Parathyroid adenoma (tissue), 2 donors: ENCODE measurements around the gene SASH3.

Experiments
- H2AFZ ChIP-seq: fragments of 300-600 bp; sonication (generic); one replicate; pipeline ENCODE4 v1.7.0; 2017; ENCODE audit warnings: antibody characterized with exemption, mild to moderate bottlenecking
- H3K27ac ChIP-seq: fragments of 300-600 bp; sonication (generic); one replicate; pipeline ENCODE4 v1.7.0; 2017
- H3K27me3 ChIP-seq: fragments of 300-600 bp; sonication (generic); one replicate; pipeline ENCODE4 v1.7.0; 2017; ENCODE audit warnings: low read length; ENCODE audit not compliant: control insufficient read depth, insufficient read depth
- H3K36me3 ChIP-seq: fragments of 300-600 bp; sonication (generic); one replicate; pipeline ENCODE4 v1.7.0; 2017; ENCODE audit warnings: low read length; ENCODE audit not compliant: control insufficient read depth, insufficient read depth
- H3K4me1 ChIP-seq: fragments of 300-600 bp; sonication (generic); one replicate; pipeline ENCODE4 v1.7.0; 2017; ENCODE audit warnings: control low read depth
- H3K4me2 ChIP-seq: fragments of 300-600 bp; sonication (generic); one replicate; pipeline ENCODE4 v1.7.0; 2017; ENCODE audit warnings: low read length
- H3K4me3 ChIP-seq: fragments of 300-600 bp; sonication (generic); one replicate; pipeline ENCODE4 v1.7.0; 2017; ENCODE audit warnings: low read depth, low read length
- H3K79me2 ChIP-seq: fragments of 300-600 bp; sonication (generic); one replicate; pipeline ENCODE4 v1.7.0; 2017; ENCODE audit warnings: control low read depth
- H3K9ac ChIP-seq: fragments of 300-600 bp; sonication (generic); one replicate; pipeline ENCODE4 v1.7.0; 2017; ENCODE audit warnings: mild to moderate bottlenecking
- H3K9me3 ChIP-seq: fragments of 300-600 bp; sonication (generic); one replicate; pipeline ENCODE4 v1.7.0; 2017; ENCODE audit warnings: low read length; ENCODE audit not compliant: control insufficient read depth
- TF ChIP-seq, protein P1 (sequence below): fragments of 300-600 bp; sonication (generic); IDR thresholded peaks from one replicate; pipeline ENCODE4 v1.7.0; 2017; ENCODE audit warnings: antibody characterized with exemption, mild to moderate bottlenecking
- donor health status: primary hyperparathyroidism.

Gene SASH3

DNA sequence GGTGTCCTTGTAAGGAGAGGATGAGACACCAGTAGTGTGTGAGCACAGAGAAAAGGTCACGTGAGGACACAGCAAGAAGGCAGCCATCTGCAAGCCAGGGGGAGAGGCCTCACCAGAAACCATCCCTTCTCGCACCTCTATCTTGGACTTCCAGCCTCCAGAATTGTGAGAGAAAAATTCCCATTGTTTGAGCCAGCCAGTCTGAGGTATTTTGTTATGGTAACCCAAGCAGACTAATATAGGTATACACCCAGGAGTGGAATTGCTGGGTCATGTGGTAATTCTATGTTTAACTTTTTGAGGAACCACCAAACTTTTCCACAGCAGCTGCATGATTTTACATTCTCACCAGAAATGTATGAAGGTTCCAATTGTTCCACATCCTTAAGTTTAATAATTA lies 38.4 kb downstream of the SASH3 start:
- no peak overlapping the region for H3K27ac ChIP-seq
- no peak overlapping the region for H3K4me2 ChIP-seq
- no peaks in the 10 kb centered on the region for H3K27me3 ChIP-seq
- H3K9me3 ChIP-seq, result no peaks in the 10 kb centered on the region
- H3K4me1 ChIP-seq, result no peaks in the 10 kb centered on the region
- no peak overlapping the region for H3K9ac ChIP-seq
- TF ChIP-seq, protein P1, sequence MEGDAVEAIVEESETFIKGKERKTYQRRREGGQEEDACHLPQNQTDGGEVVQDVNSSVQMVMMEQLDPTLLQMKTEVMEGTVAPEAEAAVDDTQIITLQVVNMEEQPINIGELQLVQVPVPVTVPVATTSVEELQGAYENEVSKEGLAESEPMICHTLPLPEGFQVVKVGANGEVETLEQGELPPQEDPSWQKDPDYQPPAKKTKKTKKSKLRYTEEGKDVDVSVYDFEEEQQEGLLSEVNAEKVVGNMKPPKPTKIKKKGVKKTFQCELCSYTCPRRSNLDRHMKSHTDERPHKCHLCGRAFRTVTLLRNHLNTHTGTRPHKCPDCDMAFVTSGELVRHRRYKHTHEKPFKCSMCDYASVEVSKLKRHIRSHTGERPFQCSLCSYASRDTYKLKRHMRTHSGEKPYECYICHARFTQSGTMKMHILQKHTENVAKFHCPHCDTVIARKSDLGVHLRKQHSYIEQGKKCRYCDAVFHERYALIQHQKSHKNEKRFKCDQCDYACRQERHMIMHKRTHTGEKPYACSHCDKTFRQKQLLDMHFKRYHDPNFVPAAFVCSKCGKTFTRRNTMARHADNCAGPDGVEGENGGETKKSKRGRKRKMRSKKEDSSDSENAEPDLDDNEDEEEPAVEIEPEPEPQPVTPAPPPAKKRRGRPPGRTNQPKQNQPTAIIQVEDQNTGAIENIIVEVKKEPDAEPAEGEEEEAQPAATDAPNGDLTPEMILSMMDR, result no peak
- H2AFZ ChIP-seq, result no peak overlapping the region
- no peaks in the 10 kb centered on the region for H3K36me3 ChIP-seq
- no peak overlapping the region for H3K4me3 ChIP-seq
- H3K79me2 ChIP-seq, result no peaks in the 10 kb centered on the region

DNA sequence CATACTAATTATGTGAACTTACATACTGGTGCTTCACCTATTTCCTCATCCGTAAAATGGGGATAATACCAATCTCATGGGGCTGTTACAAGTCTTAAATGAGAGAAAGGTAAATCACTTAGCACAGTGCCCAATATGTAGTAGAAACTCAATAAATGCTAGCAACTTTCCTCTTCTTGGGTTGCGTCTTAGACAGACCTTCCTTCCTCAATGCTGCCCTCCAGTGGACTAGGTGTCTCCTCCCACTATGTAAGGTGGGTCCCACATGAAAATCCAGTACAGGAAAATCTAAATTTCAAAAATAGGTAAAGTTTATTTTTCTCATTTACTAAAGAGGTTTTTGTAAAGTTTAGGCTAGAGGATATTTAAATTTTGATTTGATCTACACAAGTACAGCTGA lies 43.4 kb downstream of the SASH3 start:
- no peaks in the 10 kb centered on the region for H3K36me3 ChIP-seq
- TF ChIP-seq, protein P1, result peak; percentile 45
- no peak overlapping the region for H3K9ac ChIP-seq
- no peak overlapping the region for H3K27ac ChIP-seq
- peaks cover 2% of the 10 kb centered on the region for H3K4me1 ChIP-seq
- no peak overlapping the region for H3K4me3 ChIP-seq
- no peak overlapping the region for H3K4me2 ChIP-seq
- H3K27me3 ChIP-seq, result no peaks in the 10 kb centered on the region
- H3K9me3 ChIP-seq, result no peaks in the 10 kb centered on the region
- H2AFZ ChIP-seq, result no peak overlapping the region
- H3K79me2 ChIP-seq, result no peaks in the 10 kb centered on the region

DNA sequence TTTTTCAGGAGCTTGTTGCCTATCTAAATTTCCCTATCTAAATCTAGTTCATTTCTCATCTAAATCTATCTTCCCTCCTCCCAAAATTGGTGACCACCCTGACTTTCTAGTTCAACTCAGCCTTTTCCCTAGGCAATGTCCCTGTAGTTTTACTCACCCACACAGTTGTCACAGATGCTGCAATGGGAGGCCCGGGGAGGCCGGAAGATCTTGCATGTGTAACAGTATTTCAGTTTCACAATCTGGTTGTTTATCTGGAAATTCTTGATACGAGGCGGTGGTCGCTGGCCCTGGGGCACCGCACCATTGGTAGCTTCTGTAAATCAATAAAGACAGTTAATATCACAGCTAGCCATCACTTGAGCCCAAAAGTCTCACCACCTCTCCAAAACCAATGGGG lies 43.8 kb downstream of the SASH3 start:
- Histone ChIP-seq H3K9me3 (no peaks in the 10 kb centered on the region), H3K79me2 (no peaks in the 10 kb centered on the region), H3K4me3 (no peak overlapping the region), H3K9ac (no peak overlapping the region), H3K4me1 (peaks cover 2% of the 10 kb centered on the region), H3K27me3 (no peaks in the 10 kb centered on the region), H3K4me2 (no peak overlapping the region), H3K36me3 (no peaks in the 10 kb centered on the region), H3K27ac (no peak overlapping the region), H2AFZ (no peak overlapping the region)
- TF ChIP-seq, protein P1, result no peak

DNA sequence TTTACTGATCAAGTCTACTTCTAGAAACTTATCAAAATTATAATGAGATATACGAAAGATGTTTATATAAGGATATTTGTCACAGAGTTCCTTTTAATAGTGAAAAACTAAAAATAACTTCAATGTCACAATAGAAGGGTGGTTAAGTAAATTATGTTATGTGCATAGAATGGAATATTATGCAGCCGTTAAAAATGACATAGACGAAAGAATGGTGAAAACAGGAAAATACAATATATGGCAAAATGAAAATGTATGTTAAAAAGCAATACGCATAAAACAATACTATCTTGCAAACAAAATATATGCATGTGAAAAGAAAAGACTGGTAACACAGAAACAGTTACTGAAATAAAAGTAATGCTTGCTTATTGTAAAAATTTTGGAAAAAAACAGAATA lies 44.9 kb downstream of the SASH3 start:
- H3K36me3 ChIP-seq, result no peaks in the 10 kb centered on the region
- TF ChIP-seq, protein P1, result no peak

DNA sequence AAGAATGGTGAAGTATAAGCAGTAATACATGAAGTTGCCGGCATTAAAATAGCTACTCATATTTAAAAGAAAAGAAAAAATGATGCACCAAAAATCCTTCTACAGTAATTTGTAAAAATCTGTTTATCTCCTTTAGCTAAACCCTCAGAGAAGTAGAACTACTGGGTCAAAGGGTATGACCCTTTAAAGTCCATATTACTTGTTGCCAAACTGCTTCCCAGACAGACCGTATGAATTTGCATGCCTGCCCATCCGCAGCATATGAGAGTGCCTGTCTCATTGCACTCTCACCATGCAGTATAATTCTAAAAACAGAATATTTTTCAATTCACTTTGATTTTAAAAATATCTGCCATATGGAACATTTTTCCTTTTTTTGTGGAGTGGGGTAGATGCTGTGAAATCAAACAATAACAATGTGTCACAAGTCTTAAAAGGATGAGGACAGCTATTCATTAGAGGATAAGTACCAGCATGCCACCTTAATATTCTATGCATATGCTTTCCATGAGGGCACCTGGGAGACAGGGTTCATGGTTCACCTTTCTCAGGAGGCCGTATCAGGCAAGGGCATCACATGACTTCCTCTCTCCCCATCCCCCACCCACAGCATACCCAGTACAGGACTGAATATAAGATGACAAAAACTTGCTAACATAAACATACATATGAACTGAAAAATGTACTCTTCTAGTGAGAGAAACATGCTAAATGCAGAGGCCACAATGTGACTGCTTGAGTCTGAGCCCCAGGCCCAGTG lies 46.2 kb downstream of the SASH3 start:
- peak overlapping the region; percentile 24 for H3K27ac ChIP-seq
- H3K36me3 ChIP-seq, result no peaks in the 10 kb centered on the region
- H3K4me1 ChIP-seq, result peaks cover 2% of the 10 kb centered on the region

More for the DNA sequence above, 44.9 kb downstream of the SASH3 start:
- Histone ChIP-seq H3K27ac (no peak overlapping the region), H3K27me3 (no peaks in the 10 kb centered on the region), H3K79me2 (no peaks in the 10 kb centered on the region), H3K4me3 (no peak overlapping the region), H3K4me2 (no peak overlapping the region), H2AFZ (no peak overlapping the region), H3K9me3 (no peaks in the 10 kb centered on the region), H3K9ac (no peak overlapping the region), H3K4me1 (peaks cover 2% of the 10 kb centered on the region)

More for the DNA sequence above, 46.2 kb downstream of the SASH3 start:
- no peak overlapping the region for H3K9ac ChIP-seq
- no peaks in the 10 kb centered on the region for H3K9me3 ChIP-seq
- H3K79me2 ChIP-seq, result no peaks in the 10 kb centered on the region
- TF ChIP-seq, protein P1, result no peak
- H3K4me3 ChIP-seq, result no peak overlapping the region
- no peaks in the 10 kb centered on the region for H3K27me3 ChIP-seq
- no peak overlapping the region for H3K4me2 ChIP-seq
- peak overlapping the region; percentile 53 for H2AFZ ChIP-seq
